MM.1S (cell line): ENCODE measurements around the gene CD24.

Experiments used
- EZH2 ChIP-seq: fragments of 300-600 bp; sonication (generic); optimal IDR thresholded peaks from 2 replicates; pipeline ENCODE3; 2017; ENCODE audit warnings: low read depth, mild to moderate bottlenecking, antibody characterized with exemption, low read length, mixed read lengths
- EZH2phosphoT487 ChIP-seq: fragments of 300-600 bp; sonication (generic); IDR thresholded peaks from 2 replicates; pipeline ENCODE4 v1.6.1; 2018; ENCODE audit warnings: antibody characterized with exemption, low read length
- TF ChIP-seq, protein P1 (sequence below): fragments of 300-600 bp; sonication (generic); IDR thresholded peaks from 2 replicates; pipeline ENCODE4 v1.5.1; 2016; ENCODE audit warnings: antibody characterized with exemption, low read length, mixed read lengths

- TF ChIP-seq, protein P1, sequence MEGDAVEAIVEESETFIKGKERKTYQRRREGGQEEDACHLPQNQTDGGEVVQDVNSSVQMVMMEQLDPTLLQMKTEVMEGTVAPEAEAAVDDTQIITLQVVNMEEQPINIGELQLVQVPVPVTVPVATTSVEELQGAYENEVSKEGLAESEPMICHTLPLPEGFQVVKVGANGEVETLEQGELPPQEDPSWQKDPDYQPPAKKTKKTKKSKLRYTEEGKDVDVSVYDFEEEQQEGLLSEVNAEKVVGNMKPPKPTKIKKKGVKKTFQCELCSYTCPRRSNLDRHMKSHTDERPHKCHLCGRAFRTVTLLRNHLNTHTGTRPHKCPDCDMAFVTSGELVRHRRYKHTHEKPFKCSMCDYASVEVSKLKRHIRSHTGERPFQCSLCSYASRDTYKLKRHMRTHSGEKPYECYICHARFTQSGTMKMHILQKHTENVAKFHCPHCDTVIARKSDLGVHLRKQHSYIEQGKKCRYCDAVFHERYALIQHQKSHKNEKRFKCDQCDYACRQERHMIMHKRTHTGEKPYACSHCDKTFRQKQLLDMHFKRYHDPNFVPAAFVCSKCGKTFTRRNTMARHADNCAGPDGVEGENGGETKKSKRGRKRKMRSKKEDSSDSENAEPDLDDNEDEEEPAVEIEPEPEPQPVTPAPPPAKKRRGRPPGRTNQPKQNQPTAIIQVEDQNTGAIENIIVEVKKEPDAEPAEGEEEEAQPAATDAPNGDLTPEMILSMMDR: peak; percentile 87
- no peak for TF ChIP-seq EZH2
- TF ChIP-seq EZH2phosphoT487: no peak
Measured at GRCh38 chr6:106997392-106998158, 23.0 kb upstream of the CD24 start.
